ENCODE data around the gene DCAF6.

GRCh38 chr1:168001213-168001612 lies 64.7 kb downstream of the DCAF6 start:
- TF ChIP-seq CTCF (IDR thresholded peaks at IDR 0.05) (no peak), POLR2AphosphoS5 (IDR thresholded peaks at IDR 0.05; ENCODE audit: insufficient read depth in 1 of 2, low read depth in 1 of 2) (no peak)

All from vagina (tissue), 2 donors.